Activated CD4-positive, CD25-positive, alpha-beta regulatory T cell treated with anti-CD3 and anti-CD28 coated beads, Interleukin-2, amount 50 U/mL, for 16 hours (primary cell): Measurements from ENCODE around the gene NHP2.
A peak's percentile ranks its signal among the peaks of the same experiment; 100 is the strongest.
"Not testable (repeated sequence)": the region's sequence is repeated elsewhere in the genome, so short reads cannot be mapped to it uniquely, and the experiment has no call there.

ENCODE experiments used
- DNase-seq: peaks from one replicate; pipeline ENCODE4 v3.0.0-alpha.2; 2020; ENCODE audit warnings: low read depth, low spot score

NHP2 gene

GRCh38 chr5:178130576-178131445, 22.9 kb downstream of the NHP2 start, which contains the start of gene RMND5B:
Gene RMND5B, plus strand, starts transcription at chr5:178131014. Its CDS starts 7,106 bp downstream, at chr5:178138120.
- peak; percentile 70 for DNase-seq

- not testable (repeated sequence) for DNase-seq
Measured at GRCh38 chr5:178130234-178130575, 23.5 kb downstream of the NHP2 start.

GRCh38 chr5:178129296-178129695, 24.4 kb downstream of the NHP2 start:
- DNase-seq = no peak

GRCh38 chr5:178127300-178128009, 26.2 kb downstream of the NHP2 start:
- DNase-seq = not testable (repeated sequence)

- DNase-seq = no peak
Measured at GRCh38 chr5:178126556-178126955, 27.1 kb downstream of the NHP2 start.

- DNase-seq = no peak
Measured at GRCh38 chr5:178125253-178125906, 28.3 kb downstream of the NHP2 start.

- DNase-seq = no peak
Measured at GRCh38 chr5:178123966-178124925, 29.4 kb downstream of the NHP2 start.

GRCh38 chr5:178123094-178123965, 30.4 kb downstream of the NHP2 start:
- DNase-seq = no peak

GRCh38 chr5:178122346-178122745, 31.3 kb downstream of the NHP2 start:
- no peak for DNase-seq

GRCh38 chr5:178121391-178122276, 32.1 kb downstream of the NHP2 start:
- no peak for DNase-seq

GRCh38 chr5:178120607-178121357, 32.9 kb downstream of the NHP2 start:
- peak; percentile 58 for DNase-seq

- DNase-seq = no peak
Measured at GRCh38 chr5:178119915-178120606, 33.6 kb downstream of the NHP2 start.

GRCh38 chr5:178117923-178118701, 35.6 kb downstream of the NHP2 start:
- no peak for DNase-seq

GRCh38 chr5:178116143-178116885, 37.4 kb downstream of the NHP2 start:
- peak; percentile 30 for DNase-seq

- no peak for DNase-seq
Measured at GRCh38 chr5:178115814-178116142, 37.9 kb downstream of the NHP2 start.

- no peak for DNase-seq
Measured at GRCh38 chr5:178115136-178115813, 38.4 kb downstream of the NHP2 start.
